Muscle layer of colon (tissue), 2 donors: Measurements from ENCODE around the gene SLA2.

ENCODE experiments used
- H3K27ac ChIP-seq: one replicate; pipeline ENCODE4 v1.7.0; 2013; ENCODE audit warnings: low read depth, mild to moderate bottlenecking, low read length, moderate library complexity
- H3K27me3 ChIP-seq, 2 donors: one replicate each; pipeline ENCODE4 v1.7.0; 2013; ENCODE audit warnings: low read length in 2 of 2, mild to moderate bottlenecking in 2 of 2; ENCODE audit not compliant: insufficient read depth in 2 of 2, control insufficient read depth in 1 of 2
- H3K36me3 ChIP-seq: one replicate; pipeline ENCODE4 v1.7.0; 2013; ENCODE audit warnings: mild to moderate bottlenecking, low read length; ENCODE audit not compliant: insufficient read depth
- H3K4me1 ChIP-seq: one replicate; pipeline ENCODE4 v1.7.0; 2013; ENCODE audit warnings: mild to moderate bottlenecking, low read length; ENCODE audit not compliant: insufficient read depth
- H3K4me3 ChIP-seq, 2 donors: one replicate each; pipeline ENCODE4 v1.7.0; 2013; ENCODE audit warnings: low read length in 2 of 2, low read depth in 1 of 2, mild to moderate bottlenecking in 1 of 2, moderate library complexity in 1 of 2
- H3K9ac ChIP-seq: one replicate; pipeline ENCODE4 v1.7.0; 2013; ENCODE audit warnings: low read length
- H3K9me3 ChIP-seq: one replicate; pipeline ENCODE4 v1.7.0; 2013; ENCODE audit warnings: mild to moderate bottlenecking, low read length
- donor health status: abdominal sarcoma.
- donor health status: Adenocarcinoma of cecum.

Gene SLA2

GRCh38 chr20:36670665-36671357, 24.8 kb upstream of the SLA2 start:
- Histone ChIP-seq H3K27me3 (no peaks in the 10 kb centered on the region), H3K4me3 (no peak overlapping the region), H3K4me1 (no peaks in the 10 kb centered on the region), H3K9me3 (no peaks in the 10 kb centered on the region), H3K36me3 (peaks cover 4% of the 10 kb centered on the region), H3K9ac (no peak overlapping the region), H3K27ac (no peak overlapping the region)

DNA sequence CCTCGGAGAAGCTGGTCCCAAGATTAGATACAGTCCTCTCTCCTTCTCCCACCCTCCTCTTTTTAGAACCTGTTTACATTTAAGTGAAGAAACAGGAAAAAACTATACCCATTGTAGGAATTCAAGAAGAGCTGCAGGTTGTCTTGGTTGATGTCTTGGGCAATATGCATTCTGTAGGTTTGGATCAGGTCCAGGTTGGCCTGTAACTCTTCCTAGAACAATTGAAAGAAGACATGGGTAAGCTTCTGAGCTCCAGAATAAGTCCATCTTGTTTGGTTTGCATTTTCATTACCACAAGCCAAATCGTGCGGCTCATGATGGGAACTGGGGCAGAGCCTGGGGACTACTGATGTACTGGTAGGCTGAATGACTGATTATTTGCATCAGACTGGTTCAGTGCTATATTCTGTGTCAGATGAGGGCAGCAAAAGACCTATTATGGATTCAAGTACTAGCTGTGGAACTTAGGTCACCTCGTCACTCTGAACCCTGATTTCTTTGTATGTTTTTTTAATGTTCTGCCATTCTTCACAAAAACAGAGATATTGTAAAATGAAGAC, 20.3 kb upstream of the SLA2 start:
- Histone ChIP-seq H3K4me3 (no peak overlapping the region), H3K27ac (no peak overlapping the region), H3K4me1 (no peaks in the 10 kb centered on the region), H3K36me3 (peaks cover 8% of the 10 kb centered on the region), H3K27me3 (no peaks in the 10 kb centered on the region), H3K9me3 (no peaks in the 10 kb centered on the region), H3K9ac (no peak overlapping the region)

- H3K27ac ChIP-seq = no peak overlapping the region
- H3K27me3 ChIP-seq = no peaks in the 10 kb centered on the region
- H3K4me3 ChIP-seq = no peak overlapping the region
- no peaks in the 10 kb centered on the region for H3K4me1 ChIP-seq
- H3K36me3 ChIP-seq = peaks cover 8% of the 10 kb centered on the region
- H3K9me3 ChIP-seq = no peaks in the 10 kb centered on the region
- H3K9ac ChIP-seq = no peak overlapping the region
Measured at GRCh38 chr20:36663031-36663430, 17.0 kb upstream of the SLA2 start.

DNA sequence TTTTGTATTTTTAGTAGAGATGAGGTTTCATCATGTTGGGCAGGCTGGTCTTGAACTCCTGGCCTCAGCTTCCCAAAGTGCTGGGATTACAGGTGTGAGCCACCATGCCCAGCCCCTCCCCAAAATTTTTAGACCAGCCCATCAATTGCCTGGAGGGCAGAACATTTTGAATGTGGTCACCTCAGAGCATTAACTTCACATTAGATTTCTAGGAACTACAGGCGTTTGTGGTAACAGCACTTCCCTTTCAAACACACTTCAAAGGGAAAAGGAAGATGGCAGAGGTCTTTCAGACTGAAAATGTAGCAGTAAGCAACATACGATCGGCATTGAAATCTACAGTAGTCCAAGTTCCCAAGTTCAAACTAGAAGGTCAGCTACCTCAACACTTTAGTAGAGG, 12.3 kb upstream of the SLA2 start:
- Histone ChIP-seq H3K9ac (no peak overlapping the region), H3K4me3 (no peak overlapping the region), H3K36me3 (peaks cover 42% of the 10 kb centered on the region), H3K27me3 (no peaks in the 10 kb centered on the region), H3K27ac (no peak overlapping the region), H3K4me1 (no peaks in the 10 kb centered on the region), H3K9me3 (no peaks in the 10 kb centered on the region)

DNA sequence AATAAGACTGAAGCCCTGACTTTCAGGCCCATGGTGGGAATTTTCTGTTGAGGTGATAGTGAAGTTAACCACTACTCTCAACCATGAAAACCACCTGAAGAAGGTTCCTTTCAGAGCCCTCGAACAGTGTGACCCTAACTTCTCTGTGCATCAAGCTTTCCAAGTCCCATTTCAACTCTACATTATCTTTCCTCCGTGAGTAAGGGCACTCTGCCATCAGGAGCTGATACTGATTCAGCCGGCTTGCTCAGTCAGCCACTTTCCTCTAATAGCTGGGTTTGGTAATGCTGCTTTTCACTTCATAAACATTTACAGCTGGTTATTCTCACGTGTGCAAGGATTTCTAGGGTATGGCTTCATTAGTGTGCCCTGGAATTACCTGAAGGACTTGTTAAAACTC, 10.7 kb upstream of the SLA2 start:
- H3K9ac ChIP-seq = no peak overlapping the region
- H3K27ac ChIP-seq = no peak overlapping the region
- H3K9me3 ChIP-seq = no peaks in the 10 kb centered on the region
- no peaks in the 10 kb centered on the region for H3K4me1 ChIP-seq
- H3K27me3 ChIP-seq = no peaks in the 10 kb centered on the region
- H3K4me3 ChIP-seq = no peak overlapping the region
- peaks cover 43% of the 10 kb centered on the region for H3K36me3 ChIP-seq

GRCh38 chr20:36655004-36655403, 9.0 kb upstream of the SLA2 start:
- Histone ChIP-seq H3K4me3 (no peak overlapping the region), H3K4me1 (no peaks in the 10 kb centered on the region), H3K36me3 (peaks cover 46% of the 10 kb centered on the region), H3K27ac (no peak overlapping the region), H3K9me3 (no peaks in the 10 kb centered on the region), H3K9ac (no peak overlapping the region), H3K27me3 (no peaks in the 10 kb centered on the region)

- Histone ChIP-seq H3K9me3 (no peaks in the 10 kb centered on the region), H3K4me3 (no peak overlapping the region), H3K27ac (no peak overlapping the region), H3K9ac (no peak overlapping the region), H3K27me3 (no peaks in the 10 kb centered on the region), H3K36me3 (peaks cover 44% of the 10 kb centered on the region), H3K4me1 (no peaks in the 10 kb centered on the region)
Measured at GRCh38 chr20:36654506-36654905, 8.5 kb upstream of the SLA2 start.

DNA sequence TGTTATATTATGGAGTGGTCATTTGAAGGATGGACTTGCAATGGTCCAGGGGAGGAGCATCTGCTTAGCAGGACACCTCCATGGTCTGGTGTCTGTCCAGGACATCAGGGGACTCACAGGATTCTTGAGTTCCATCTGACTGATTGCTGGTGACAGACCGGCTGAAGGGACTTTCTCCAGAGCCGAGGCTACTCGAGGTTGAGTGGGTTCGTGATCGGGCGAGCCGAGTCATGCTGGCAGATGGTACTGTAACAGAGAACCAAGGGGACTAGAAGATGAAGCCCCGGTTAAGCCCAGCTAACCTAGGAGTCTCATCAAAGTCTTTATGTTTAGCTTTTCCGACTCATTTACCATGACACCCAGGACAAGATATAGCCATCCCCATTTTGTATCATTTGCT, 7.5 kb upstream of the SLA2 start:
- Histone ChIP-seq H3K9me3 (no peaks in the 10 kb centered on the region), H3K4me1 (no peaks in the 10 kb centered on the region), H3K27ac (no peak overlapping the region), H3K27me3 (no peaks in the 10 kb centered on the region), H3K36me3 (peaks cover 44% of the 10 kb centered on the region), H3K4me3 (no peak overlapping the region), H3K9ac (no peak overlapping the region)

- H3K36me3 ChIP-seq = peaks cover 6% of the 10 kb centered on the region
- H3K4me1 ChIP-seq = no peaks in the 10 kb centered on the region
- no peak overlapping the region for H3K9ac ChIP-seq
- no peaks in the 10 kb centered on the region for H3K9me3 ChIP-seq
- H3K27ac ChIP-seq = no peak overlapping the region
- no peaks in the 10 kb centered on the region for H3K27me3 ChIP-seq
- no peak overlapping the region for H3K4me3 ChIP-seq
Measured at GRCh38 chr20:36647196-36648121, 1.5 kb upstream of the SLA2 start.

DNA sequence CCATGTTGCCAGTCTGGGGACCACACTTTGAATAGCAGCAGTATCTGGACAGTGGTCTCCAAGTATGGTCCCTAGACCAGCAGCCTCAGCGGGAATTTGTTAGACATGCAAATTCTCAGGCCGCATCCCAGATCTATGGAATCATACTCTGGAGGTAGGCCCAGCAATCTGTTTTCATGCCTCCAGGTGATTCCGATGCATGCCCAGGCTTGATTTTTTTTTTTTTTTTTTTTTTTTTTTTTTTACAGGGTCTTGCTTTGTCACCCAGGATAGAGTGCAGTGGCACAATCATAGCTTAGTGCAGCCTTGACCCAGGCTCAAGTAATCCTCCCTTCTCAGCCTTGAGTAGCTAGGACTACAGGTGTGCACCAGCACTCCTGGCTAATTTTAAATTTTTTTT, 682 bp upstream of the SLA2 start:
- Histone ChIP-seq H3K9me3 (no peaks in the 10 kb centered on the region), H3K9ac (no peak overlapping the region), H3K4me1 (no peaks in the 10 kb centered on the region), H3K27ac (no peak overlapping the region), H3K36me3 (peaks cover 6% of the 10 kb centered on the region), H3K4me3 (no peak overlapping the region), H3K27me3 (no peaks in the 10 kb centered on the region)

- Histone ChIP-seq H3K4me1 (no peaks in the 10 kb centered on the region), H3K9ac (no peak overlapping the region), H3K4me3 (no peak overlapping the region)
Measured at GRCh38 chr20:36645353-36645752, 643 bp downstream of the SLA2 start.

More at GRCh38 chr20:36645353-36645752, 643 bp downstream of the SLA2 start:
- Histone ChIP-seq H3K36me3 (no peaks in the 10 kb centered on the region), H3K9me3 (no peaks in the 10 kb centered on the region), H3K27me3 (no peaks in the 10 kb centered on the region), H3K27ac (no peak overlapping the region)
